Stimulated activated CD4-positive, alpha-beta T cell treated with anti-CD3 and anti-CD28 coated beads, Interleukin-12 subunit alpha, Interleukin-12 subunit beta, amount 100 ng/mL, for 24 hours (primary cell): ENCODE results near the gene SYT17.

Experiments
- DNase-seq, 2 experiments: peaks; one replicate each; pipeline ENCODE4 v3.0.0-alpha.2; 2020; ENCODE audit warnings: low read depth in 2 of 2

The SYT17 gene

DNA sequence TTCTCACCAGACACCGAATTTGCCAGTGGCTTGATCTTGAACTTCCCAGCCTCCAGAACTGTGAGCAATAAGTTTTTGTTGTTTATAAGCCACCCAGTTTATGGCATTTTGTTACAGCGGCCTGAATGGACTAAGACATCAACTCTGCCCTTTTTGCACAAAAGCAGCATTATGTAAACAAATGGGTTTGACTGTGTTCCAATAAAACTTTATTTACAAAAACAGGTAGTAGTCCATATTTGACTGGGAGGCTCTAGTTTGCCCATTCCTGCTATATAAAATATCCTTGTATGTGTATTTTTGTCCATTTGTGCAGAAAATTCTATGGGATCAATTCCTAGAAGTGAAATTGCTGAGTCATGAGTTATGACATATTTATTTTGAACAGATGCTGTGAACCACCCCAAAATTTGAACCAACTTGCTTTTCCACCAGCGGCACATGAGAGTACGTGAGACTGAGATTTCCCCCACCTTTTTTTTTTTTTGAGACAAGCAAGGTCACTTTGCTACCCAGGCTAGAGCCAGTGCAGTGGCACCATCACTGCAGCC, 96.2 kb downstream of the SYT17 start:
- no peak for DNase-seq

DNA sequence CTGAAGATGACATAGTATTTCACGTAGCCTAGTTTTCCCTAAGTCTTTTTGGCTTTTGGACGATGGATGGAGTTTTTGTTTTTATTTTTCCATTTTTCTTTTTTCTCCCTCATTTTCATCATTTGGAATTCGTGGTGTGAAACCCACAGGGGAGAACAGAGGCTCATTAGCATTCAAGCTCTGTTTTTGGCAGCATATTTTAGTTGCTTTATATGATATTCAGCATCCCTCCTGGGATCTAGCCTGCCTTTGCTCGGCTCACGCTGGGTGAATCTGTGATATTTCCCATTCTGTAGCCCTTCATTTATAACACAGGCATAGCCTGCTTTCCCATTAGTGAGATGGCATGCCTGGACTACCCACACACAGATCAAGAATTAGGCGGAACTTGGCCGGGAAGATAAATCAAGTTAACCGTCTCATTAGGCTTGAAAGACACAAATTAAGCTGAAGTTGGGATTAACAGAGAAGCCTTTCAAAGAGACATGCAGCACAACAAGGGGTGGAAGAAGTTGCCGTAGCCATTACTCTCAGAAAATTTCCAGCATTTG, 97.4 kb downstream of the SYT17 start:
- no peak for DNase-seq

DNA sequence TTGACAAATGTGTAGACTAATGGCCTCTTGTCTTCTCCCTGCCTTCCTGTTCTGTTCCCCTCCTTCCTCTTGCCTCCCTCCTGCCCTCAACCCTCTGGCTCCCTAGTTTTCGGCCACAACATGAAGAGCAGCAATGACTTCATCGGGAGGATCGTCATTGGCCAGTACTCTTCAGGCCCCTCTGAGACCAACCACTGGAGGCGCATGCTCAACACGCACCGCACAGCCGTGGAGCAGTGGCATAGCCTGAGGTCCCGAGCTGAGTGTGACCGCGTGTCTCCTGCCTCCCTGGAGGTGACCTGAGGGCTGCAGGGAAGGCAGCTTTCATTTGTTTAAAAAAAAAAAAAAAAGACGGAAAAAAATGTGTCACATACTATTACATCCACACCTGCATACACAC, 98.7 kb downstream of the SYT17 start:
- no peak for DNase-seq

DNA sequence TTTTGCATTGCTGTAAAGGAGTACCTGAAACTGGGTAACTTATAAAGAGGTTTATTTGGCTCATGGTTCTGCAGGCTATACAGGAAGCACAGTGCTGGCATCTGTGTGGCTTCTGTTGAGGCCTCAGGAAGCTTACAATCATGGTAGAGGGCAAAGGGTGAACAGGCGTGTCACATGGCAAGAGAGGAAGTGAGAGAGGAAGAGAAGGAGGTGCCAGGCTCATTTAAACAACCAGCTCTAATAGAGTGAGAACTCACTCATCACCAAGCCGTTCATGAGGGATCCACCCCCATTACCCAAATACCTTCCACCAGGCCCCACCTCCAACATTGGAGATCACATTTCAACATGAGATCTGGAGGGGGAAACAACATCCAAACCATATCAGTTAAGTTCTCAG, 101.1 kb downstream of the SYT17 start:
- DNase-seq = no peak

DNA sequence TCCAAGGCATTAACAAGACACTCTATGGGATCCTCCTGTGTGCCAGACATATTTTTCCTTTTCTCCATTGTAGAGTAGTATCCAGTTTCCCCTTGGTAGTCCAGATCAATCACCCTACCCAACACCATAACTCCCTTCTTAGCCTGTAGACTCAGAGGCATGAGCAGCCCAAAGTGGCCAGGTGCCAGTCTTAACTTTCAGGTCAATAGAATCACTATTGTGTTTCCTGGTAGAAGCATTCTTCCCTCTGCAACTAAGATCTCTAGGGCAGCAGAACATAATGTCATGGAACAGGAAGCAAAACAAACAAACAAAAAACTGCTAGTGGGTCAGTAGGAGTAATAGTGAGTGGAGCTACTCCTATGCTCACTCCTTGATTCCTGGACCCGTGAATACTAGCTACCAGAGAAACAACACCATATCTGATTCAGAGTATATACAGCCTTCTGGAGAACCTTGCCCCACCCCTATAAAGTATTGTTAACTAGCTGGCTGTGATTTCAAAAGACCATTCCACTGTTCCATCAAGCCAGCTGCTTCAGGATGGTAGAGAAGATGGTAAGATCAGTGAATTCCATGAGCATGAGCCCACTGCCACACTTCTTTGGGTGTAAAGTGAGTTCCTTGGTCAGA, 106.2 kb downstream of the SYT17 start:
- DNase-seq = no peak

DNA sequence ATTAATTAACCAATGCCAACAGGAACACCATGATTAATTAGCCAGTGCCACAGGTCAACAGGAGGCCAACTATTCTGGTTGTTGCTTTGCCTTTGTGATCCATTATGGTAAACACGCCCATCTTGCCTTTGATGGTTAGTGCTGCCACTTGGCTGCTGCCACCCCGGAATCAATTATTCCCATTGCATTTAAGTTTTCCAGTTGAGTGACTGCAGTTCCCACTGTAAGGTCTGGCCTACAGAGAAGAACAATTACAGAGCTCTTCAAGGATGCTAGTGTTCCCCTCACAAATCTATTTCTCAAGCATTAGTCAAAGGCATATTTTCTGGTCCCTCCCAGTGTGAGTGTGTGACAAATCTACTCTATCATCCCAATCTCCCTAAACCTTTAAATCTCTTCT, 110.4 kb downstream of the SYT17 start:
- no peak for DNase-seq

DNA sequence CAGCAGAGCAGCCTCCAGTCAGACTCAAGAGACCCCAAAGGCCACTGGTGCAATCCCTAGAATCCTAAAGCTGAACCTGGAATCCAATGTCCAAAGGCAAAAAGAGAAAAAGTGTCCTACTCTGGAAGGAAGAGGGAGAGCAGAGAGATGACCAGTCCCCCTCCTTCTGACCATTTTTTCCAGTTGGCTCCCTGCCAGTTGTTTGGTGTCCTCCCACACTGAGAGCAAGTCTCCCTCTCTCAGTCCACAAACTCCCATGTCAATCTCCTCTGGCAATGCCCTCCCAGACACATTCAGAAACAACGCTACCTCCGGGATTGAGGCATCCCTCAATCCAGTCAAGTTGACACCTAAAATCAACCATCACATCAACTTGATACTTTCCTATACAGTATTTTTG, 113.2 kb downstream of the SYT17 start:
- no peak for DNase-seq

DNA sequence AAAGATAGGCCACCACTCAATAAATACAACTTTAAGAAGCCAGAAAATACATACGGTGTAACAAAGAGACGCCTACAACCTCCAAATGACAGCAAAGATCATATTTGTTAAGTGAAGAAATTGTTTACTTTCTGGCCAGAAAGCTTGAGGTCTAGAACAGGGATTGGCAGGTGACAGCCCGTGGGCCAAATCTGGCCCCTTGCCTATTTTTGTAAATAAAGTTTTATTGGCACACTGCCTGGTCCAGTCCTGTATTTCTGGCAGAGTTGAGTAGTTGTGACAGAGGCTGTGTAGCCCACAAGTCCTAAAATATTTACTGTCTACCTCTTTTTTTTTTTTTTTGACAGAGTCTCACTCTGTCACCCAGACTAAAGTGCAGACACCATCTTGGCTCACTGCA, 114.1 kb downstream of the SYT17 start:
- DNase-seq = no peak

DNA sequence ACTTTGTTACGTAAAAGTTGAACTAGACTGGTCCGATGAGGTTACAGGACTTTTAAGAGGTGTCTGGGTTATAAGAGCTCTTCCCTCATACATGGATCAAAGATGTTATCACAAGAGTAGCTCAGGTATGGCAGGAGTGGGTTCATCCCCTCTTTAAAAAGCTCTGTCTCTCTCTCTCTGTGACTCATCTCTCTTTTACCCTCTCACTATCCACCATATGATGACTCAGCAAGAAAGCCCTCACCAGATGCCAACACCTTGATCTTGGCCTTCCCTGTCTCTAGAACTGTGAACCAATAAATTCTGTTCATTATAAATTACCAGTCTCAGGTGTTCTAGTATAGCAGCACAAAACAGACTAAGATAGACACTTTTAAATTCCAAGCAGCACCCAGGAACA, 115.6 kb downstream of the SYT17 start:
- DNase-seq = no peak

DNA sequence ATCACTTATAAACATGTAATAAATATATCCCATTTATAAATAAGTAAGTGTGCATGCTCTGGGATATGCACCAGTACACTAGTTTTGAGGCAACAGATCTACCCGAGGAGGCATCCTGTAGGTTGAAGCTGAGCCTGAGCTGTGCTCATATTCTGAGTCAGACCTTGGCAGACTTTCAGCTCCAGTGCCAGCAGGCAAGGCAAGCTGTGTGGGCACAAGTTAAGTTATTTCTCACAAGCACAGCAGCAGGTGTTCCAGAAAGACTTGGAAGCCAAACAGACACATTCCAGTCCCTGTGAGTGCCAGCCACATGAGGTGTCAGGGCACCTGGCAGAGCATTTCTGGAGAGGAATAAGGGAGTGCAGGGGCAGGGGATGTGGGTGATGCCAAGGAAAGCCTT, 116.2 kb downstream of the SYT17 start:
- no peak for DNase-seq

DNA sequence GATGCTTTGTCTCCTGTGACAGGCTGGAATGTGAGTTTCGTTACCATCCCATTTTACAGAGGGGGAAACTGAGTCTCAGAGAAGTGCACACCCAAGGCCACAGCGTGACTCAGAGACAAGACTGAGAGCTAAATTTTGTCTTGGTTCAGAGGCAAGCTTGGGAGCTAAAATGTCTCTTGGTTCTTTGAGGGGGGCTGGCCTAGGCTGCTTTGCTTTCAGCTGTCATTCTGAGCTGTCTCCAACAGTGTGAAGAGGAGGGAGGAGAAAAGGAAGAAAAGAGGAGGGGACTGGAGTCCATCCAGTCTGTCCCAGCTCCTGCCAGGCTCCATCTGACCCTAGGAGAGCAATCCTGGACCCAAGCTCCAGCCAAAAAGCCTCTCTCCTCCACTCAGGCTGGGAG, 117.4 kb downstream of the SYT17 start, which contains the start of gene CLEC19A:
TSS of gene CLEC19A (plus strand) at position 301 of the 400 bp plus-strand sequence. CDS start 121 bp downstream, outside the sequence.
- no peak for DNase-seq

DNA sequence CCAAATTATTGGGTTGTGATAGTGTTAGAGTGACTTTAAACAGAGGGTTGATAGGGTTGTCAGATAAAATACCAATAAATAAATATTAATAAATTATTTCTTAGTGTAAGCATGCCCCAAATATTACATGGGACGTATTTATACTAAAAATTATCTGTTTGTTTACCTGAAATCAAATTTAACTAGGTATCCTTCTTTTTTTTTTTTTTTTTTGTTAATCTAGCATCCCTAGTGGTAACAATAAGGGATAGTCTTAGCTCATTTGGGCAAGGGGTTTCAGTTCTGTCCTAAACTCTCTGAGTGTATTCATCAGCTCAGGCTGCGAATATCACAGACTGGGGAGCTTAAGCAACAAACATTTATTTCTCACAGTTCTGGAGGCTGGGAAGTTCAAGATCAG, 118.8 kb downstream of the SYT17 start:
- no peak for DNase-seq

DNA sequence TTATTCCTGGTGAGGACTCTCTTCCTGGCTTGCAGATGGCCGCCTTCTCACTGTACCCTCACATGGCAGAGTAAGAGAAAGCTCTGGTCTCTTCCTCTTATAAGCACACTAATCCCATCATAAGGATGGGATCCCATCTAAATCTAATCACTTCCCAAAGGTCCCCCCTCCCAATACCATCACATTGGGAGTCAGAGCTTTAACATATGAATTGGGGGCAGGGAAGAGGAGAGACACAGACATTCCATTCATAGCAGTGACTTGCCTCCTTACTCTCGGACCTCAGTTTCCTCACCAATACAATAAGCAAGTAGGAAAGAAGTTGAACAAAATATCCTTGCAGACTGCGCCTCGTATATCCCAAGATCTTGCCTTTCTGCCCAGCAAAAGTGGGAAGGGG, 119.2 kb downstream of the SYT17 start:
- no peak for DNase-seq

DNA sequence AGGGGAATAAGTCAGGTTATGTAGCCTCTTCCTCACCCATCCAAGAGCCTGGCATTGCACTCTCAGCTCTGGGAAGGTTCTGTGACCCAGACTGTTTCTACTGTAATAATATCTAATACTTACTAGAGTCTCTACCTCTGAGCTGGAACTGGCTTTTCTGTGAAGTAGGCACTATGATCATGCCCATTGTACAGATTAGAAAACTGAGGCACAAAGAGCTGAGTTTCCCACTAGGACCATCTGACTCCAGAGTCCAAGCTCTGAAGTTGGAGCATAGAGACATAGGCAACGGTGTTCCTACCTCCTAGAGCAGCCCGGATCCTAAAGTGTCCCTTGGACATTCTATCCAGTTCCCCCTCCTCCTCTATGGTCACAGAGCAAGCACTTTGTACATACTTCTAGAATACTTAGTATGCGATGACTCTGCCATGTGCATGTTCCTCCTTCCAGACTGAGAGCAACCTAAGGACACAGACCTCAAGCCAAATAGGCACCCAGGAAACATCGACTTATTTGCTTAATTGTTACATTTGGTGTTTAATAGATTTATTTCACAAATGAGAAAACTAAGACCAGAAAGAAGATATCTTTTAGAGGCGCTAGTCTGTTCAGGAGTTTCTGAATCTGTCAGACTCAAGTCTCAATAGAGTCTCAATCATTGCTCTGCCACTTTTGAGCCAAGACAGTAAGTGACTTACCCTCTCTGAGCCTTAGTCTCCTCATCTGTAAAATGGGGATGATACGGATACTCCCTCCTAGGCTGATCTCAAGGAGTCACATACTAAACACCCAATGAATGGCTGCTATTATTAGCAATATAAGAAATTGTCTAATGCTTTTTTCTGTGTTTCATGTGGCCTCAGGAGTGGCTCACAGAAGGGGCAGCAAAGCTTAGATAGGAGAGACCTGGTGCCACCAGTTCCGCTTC, 121.1 kb downstream of the SYT17 start:
- no peak for DNase-seq

DNA sequence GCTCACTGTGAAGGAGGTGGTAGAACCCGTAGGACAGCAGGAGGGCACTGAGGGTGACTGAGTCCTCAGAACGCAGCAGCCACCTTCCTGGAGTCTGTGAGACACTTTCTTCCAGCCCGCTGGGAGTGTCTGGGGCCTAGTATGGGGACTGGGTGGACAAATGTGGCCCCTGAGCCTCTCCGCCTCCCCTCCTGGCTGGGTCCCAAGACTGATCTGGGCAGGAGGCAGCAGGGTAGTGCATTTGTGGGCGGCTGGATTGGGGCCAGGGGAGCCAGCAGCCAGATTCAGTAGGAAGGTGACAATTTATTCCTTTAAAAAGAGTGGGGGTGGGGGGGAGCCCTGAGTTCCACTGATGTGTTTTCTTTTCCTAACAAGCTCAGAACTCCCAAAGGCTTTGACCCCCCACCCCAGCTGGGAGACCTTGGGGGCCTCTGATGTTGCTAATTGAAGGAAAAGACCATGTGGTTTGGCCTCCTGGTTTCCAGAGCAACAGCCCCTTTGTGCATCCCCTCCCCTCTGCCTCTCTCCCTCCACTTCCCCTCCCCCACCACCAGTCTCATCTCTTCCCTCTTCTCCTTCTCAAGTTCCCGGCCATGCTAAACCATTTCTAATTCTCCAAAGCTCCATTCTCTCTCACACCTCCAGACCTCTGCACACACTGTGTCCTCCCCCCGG, 121.9 kb downstream of the SYT17 start:
- DNase-seq = no peak

DNA sequence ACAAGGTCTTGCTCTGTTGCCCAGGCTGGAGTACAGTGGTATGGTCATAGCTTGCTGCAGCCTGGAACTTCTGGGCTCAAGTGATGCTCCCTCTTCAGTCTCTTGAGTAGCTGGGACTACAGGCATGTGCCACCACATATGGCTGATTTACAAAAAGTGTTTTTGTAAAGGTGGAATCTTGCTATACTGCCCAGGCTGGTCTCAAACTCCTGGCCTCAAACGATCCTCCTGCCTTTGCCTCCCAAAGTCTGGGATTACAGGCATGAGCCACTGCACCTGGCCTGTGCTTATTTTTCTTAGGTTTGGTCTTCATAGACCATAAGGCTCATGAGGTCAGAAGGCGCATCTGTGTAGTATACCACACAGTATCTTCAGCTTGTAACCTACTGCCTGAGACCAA, 122.8 kb downstream of the SYT17 start:
- no peak for DNase-seq

DNA sequence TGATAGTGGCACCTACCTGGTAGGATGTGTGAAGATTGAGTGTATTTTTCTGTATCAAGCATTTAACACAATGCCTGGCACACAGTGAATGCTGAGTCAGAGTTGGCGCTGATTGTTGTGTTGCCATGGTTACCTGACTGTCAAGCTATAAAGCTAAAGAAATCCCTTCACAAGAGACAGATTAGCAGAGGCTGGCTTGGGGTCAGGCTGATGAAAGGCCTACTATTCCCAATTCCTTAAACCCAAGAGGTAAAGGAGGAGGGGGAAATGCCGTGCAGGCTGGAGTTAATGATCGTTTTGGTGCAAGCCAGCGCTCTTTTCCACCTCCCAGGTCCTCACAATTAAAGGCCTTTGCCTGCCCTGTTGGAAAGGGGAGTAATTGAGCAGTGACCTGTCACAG, 123.4 kb downstream of the SYT17 start:
- DNase-seq = no peak

DNA sequence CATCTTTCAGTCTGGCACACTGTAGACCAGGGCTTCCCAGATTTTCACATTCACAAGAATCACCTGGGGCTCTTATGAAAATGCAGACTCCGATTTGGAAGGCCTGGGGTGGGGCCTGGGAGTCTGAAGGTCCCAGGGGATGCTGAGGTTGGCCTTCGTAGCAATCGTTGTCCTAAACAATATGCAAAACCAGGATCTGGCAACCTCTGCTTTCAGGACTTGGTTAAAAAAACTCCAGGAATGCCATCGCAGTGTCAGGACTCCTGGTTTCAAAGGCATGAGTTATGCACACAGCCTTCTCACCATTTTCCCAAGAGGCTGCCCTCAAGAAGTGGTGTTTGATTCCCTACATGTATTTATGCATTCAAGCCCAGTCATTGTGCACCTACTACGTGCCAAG, 124.1 kb downstream of the SYT17 start:
- DNase-seq = no peak

DNA sequence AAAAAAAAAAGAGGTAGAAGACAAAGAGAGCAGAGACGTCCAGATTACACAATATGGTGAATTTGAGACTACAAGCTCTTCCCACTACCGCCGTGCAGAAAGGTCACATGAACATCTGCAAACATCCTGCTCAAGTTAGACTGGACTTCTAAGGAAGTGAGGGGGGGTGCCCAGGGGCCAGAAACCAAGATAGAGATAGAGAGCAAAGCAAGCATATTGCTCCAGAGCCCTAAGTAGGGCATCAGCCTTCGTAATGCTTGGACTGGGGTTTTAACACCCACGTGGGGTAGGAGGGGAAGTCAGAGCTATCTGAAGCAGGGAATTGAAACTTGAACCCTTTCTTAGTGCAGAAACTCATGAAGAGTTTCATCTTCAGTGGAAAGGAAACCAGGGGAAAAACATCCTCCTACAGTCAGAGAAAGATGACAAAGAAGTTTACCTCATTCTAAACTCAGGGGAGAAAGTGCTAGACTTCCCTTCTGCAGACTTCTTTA, 126.2 kb downstream of the SYT17 start:
- DNase-seq = peak; percentile 3 to 46

DNA sequence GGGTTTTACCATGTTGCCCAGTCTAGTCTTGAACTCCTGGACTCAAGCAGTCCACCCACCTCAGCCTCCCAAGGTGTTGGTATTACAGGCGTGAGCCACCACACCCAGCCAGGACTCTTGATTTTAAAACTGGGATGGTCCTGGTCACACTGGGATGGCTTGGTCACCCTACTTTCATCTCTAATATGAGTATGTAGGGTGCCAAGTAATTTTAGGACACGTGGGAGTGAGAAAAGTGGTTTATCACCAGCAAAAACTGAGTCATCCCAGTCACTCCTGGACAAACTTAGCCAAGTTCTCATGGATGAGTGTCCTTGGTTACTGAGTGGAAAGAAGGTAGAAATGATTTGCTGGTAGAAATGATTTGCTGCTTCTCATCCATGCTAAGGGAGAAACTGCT, 127.4 kb downstream of the SYT17 start:
- DNase-seq = no peak

DNA sequence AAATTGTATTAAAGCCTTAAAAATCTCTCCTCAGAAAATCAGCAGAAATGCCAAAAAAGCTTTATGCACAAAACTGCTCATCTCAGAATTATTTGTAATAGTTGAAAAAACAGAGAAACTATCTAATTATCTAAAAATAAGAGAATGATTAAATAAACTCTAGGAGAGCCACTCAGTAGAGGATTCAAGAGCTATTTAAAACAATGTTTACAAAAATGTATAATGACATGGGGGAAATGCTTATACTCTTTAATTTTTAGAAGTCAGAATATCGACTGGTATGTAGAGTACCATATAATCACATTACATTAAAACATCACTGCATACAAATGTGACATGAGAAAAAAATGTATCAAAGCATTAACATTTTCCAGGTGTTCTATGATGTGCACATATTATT, 129.4 kb downstream of the SYT17 start:
- DNase-seq = no peak

DNA sequence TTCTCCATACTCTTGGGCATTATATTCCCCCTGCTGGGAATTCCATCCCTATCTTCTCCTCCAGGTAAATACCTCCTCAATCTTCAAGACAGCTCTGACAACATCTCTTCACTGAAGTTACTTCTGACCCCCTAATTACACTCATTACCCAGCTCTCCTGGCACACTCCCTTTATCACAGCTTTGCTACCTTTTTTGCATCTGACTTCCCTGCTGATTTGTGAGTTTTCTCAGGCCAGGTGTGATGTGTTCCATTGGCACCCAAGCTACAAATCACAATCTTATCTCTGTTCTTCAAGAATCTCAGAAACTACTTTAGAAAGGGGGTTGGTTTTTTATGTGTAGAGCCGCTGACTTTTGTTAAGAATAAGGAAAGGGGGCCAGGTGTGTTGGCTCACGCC, 131.5 kb downstream of the SYT17 start:
- no peak for DNase-seq
